Measurements from ENCODE around the gene EXOC8. TPM values are rescaled to one million over a fixed set of nuclear protein-coding genes. Genes with fewer than 3 reads are reported as not detected.

Gene EXOC8
- total RNA-seq, 1 donor from 2014 or later: 17.4 TPM

- Histone ChIP-seq H3K36me3 (ENCODE audit: control insufficient read depth, insufficient read depth, low read length) (no peaks in the 10 kb centered on the region), H3K27me3 (ENCODE audit: control insufficient read depth, insufficient read depth, low read length) (no peaks in the 10 kb centered on the region), H3K4me3 (ENCODE audit: low read depth, low read length) (no peak overlapping the region)
- no peak for DNase-seq (ENCODE audit: low read depth)
- no peak for FAIRE-seq
- no peak for TF ChIP-seq CTCF (IDR thresholded peaks at IDR 0.05; ENCODE audit: insufficient read depth, low read length, severe bottlenecking)
Measured at GRCh38 chr1:231327617-231328016, 10.0 kb downstream of the EXOC8 start.

- no peak for TF ChIP-seq CTCF (IDR thresholded peaks at IDR 0.05; ENCODE audit: insufficient read depth, low read length, severe bottlenecking)
Measured at GRCh38 chr1:231326248-231326647, 11.4 kb downstream of the EXOC8 start.

GRCh38 chr1:231324660-231325059, 13.0 kb downstream of the EXOC8 start:
- H3K36me3 ChIP-seq (ENCODE audit: control insufficient read depth, insufficient read depth, low read length): no peaks in the 10 kb centered on the region
- FAIRE-seq (no peak), DNase-seq (ENCODE audit: low read depth) (no peak)
- no peaks in the 10 kb centered on the region for H3K27me3 ChIP-seq (ENCODE audit: control insufficient read depth, insufficient read depth, low read length)
- no peak for TF ChIP-seq CTCF (IDR thresholded peaks at IDR 0.05; ENCODE audit: insufficient read depth, low read length, severe bottlenecking)
- no peak overlapping the region for H3K4me3 ChIP-seq (ENCODE audit: low read depth, low read length)

More at GRCh38 chr1:231326248-231326647, 11.4 kb downstream of the EXOC8 start:
- no peak overlapping the region for H3K4me3 ChIP-seq (ENCODE audit: low read depth, low read length)
- no peak for FAIRE-seq
- no peaks in the 10 kb centered on the region for H3K36me3 ChIP-seq (ENCODE audit: control insufficient read depth, insufficient read depth, low read length)
- H3K27me3 ChIP-seq (ENCODE audit: control insufficient read depth, insufficient read depth, low read length): no peaks in the 10 kb centered on the region
- no peak for DNase-seq (ENCODE audit: low read depth)

GRCh38 chr1:231322880-231323530, 14.6 kb downstream of the EXOC8 start:
- no peak for TF ChIP-seq CTCF (IDR thresholded peaks at IDR 0.05; ENCODE audit: insufficient read depth, low read length, severe bottlenecking)
- H3K4me3 ChIP-seq (ENCODE audit: low read depth, low read length): no peak overlapping the region
- FAIRE-seq (no peak), DNase-seq (ENCODE audit: low read depth) (no peak)
- no peaks in the 10 kb centered on the region for H3K27me3 ChIP-seq (ENCODE audit: control insufficient read depth, insufficient read depth, low read length)
- H3K36me3 ChIP-seq (ENCODE audit: control insufficient read depth, insufficient read depth, low read length): no peaks in the 10 kb centered on the region

GRCh38 chr1:231319080-231319479, 18.6 kb downstream of the EXOC8 start:
- Histone ChIP-seq H3K27me3 (ENCODE audit: control insufficient read depth, insufficient read depth, low read length) (no peaks in the 10 kb centered on the region), H3K36me3 (ENCODE audit: control insufficient read depth, insufficient read depth, low read length) (no peaks in the 10 kb centered on the region), H3K4me3 (ENCODE audit: low read depth, low read length) (no peak overlapping the region)
- TF ChIP-seq CTCF (IDR thresholded peaks at IDR 0.05; ENCODE audit: insufficient read depth, low read length, severe bottlenecking): no peak
- FAIRE-seq (no peak), DNase-seq (ENCODE audit: low read depth) (no peak)

GRCh38 chr1:231318568-231318967, 19.1 kb downstream of the EXOC8 start:
- no peak for DNase-seq (ENCODE audit: low read depth)
- FAIRE-seq: no peak
- TF ChIP-seq CTCF (IDR thresholded peaks at IDR 0.05; ENCODE audit: insufficient read depth, low read length, severe bottlenecking): no peak
- Histone ChIP-seq H3K36me3 (ENCODE audit: control insufficient read depth, insufficient read depth, low read length) (no peaks in the 10 kb centered on the region), H3K27me3 (ENCODE audit: control insufficient read depth, insufficient read depth, low read length) (no peaks in the 10 kb centered on the region), H3K4me3 (ENCODE audit: low read depth, low read length) (no peak overlapping the region)

Measured in bronchial epithelial cell (primary cell).